Measurements from ENCODE around the gene WDR49.

GRCh38 chr3:167441256-167441655 is 212.5 kb downstream of the WDR49 start:
- no peak for TF ChIP-seq HOXA7 (CRISPR knock-in tag; IDR thresholded peaks at IDR 0.05; ENCODE audit: borderline replicate concordance)
- no peak for TF ChIP-seq SALL2 (tag by site-specific recombination; IDR thresholded peaks at IDR 0.05; ENCODE audit: borderline replicate concordance)
- no peak for TF ChIP-seq ZNF843 (tag by site-specific recombination; IDR thresholded peaks at IDR 0.05)
- no peak for TF ChIP-seq ZBTB26 (tag by site-specific recombination; optimal IDR thresholded peaks at IDR 0.05)
- TF ChIP-seq CTCF (tag by site-specific recombination; IDR thresholded peaks at IDR 0.05), result no peak
- no peak for TF ChIP-seq ZNF341 (tag by site-specific recombination; IDR thresholded peaks at IDR 0.05; ENCODE audit: low read depth)
- no peak for TF ChIP-seq SCRT2 (tag by site-specific recombination; IDR thresholded peaks at IDR 0.05)
- TF ChIP-seq ZNF221 (tag by site-specific recombination; IDR thresholded peaks at IDR 0.05; ENCODE audit: borderline replicate concordance), result no peak
- no peak for TF ChIP-seq ZNF423 (tag by site-specific recombination; IDR thresholded peaks at IDR 0.05)

All from HEK293 (cell line).